ENCODE data around the gene NMNAT2. TPM values are rescaled to one million over a fixed set of nuclear protein-coding genes. Genes with fewer than 3 reads are reported as not detected.

Gene NMNAT2
- total RNA-seq, 1 donor from 2014 or later: 0.50 TPM

- Mint-ChIP-seq H3K4me3 (ENCODE audit: unreplicated experiment) (no peak overlapping the region), H3K27me3 (ENCODE audit: low read depth, unreplicated experiment) (peaks cover 11% of the 10 kb centered on the region), H3K4me1 (ENCODE audit: low read depth, unreplicated experiment) (peaks cover 22% of the 10 kb centered on the region), H3K36me3 (ENCODE audit: low read depth, unreplicated experiment) (no peaks in the 10 kb centered on the region), H3K9me3 (ENCODE audit: unreplicated experiment) (no peaks in the 10 kb centered on the region), H3K27ac (ENCODE audit: unreplicated experiment) (no peak overlapping the region)
- no peak for TF ChIP-seq EZH2 (IDR thresholded peaks at IDR 0.05; ENCODE audit: insufficient read depth, low read length)
- TF ChIP-seq CTCF (IDR thresholded peaks at IDR 0.05; ENCODE audit: insufficient read depth, low read depth, low read length): no peak
- no peak overlapping the region for H3K4me2 ChIP-seq (ENCODE audit: low read length)
- H3K27me3 ChIP-seq (ENCODE audit: insufficient read depth, low read length): no peaks in the 10 kb centered on the region
- FAIRE-seq: no peak
- H3K79me2 ChIP-seq (ENCODE audit: insufficient read depth, low read length): no peaks in the 10 kb centered on the region
- H4K20me1 ChIP-seq (ENCODE audit: insufficient read depth, low read length): no peaks in the 10 kb centered on the region
- H3K9me3 ChIP-seq (ENCODE audit: insufficient read depth, low read depth, low read length): no peaks in the 10 kb centered on the region
- H3K27ac ChIP-seq (ENCODE audit: low read depth, low read length): no peak overlapping the region
- H2AFZ ChIP-seq (ENCODE audit: low read depth, low read length): no peak overlapping the region
- no peak for DNase-seq (ENCODE audit: low read depth)
- no peak overlapping the region for H3K9ac ChIP-seq (ENCODE audit: low read length)
- H3K4me1 ChIP-seq (ENCODE audit: insufficient read depth, low read length): peaks cover 29% of the 10 kb centered on the region
- H3K4me3 ChIP-seq (ENCODE audit: insufficient read depth, low read depth, low read length): no peak overlapping the region
- no peaks in the 10 kb centered on the region for H3K36me3 ChIP-seq (ENCODE audit: insufficient read depth, low read length)
Measured at GRCh38 chr1:183281039-183281438, 137.1 kb downstream of the NMNAT2 start.

GRCh38 chr1:183279835-183280234, 138.3 kb downstream of the NMNAT2 start:
- peak overlapping the region; percentile 76 for H3K9ac ChIP-seq (ENCODE audit: low read length)
- H3K27me3 ChIP-seq (ENCODE audit: insufficient read depth, low read length): no peaks in the 10 kb centered on the region
- H3K4me1 Mint-ChIP-seq (ENCODE audit: low read depth, unreplicated experiment): peaks cover 22% of the 10 kb centered on the region
- no peak overlapping the region for H3K4me3 ChIP-seq (ENCODE audit: insufficient read depth, low read depth, low read length)
- H3K9me3 Mint-ChIP-seq (ENCODE audit: unreplicated experiment): no peaks in the 10 kb centered on the region
- peaks cover 29% of the 10 kb centered on the region for H3K4me1 ChIP-seq (ENCODE audit: insufficient read depth, low read length)
- H3K79me2 ChIP-seq (ENCODE audit: insufficient read depth, low read length): no peaks in the 10 kb centered on the region
- peaks cover 11% of the 10 kb centered on the region for H3K27me3 Mint-ChIP-seq (ENCODE audit: low read depth, unreplicated experiment)
- no peak for TF ChIP-seq EZH2 (IDR thresholded peaks at IDR 0.05; ENCODE audit: insufficient read depth, low read length)
- no peak for TF ChIP-seq CTCF (IDR thresholded peaks at IDR 0.05; ENCODE audit: insufficient read depth, low read depth, low read length)
- H3K27ac ChIP-seq (ENCODE audit: low read depth, low read length): peak overlapping the region; percentile 96
- peak overlapping the region; percentile 69 for H2AFZ ChIP-seq (ENCODE audit: low read depth, low read length)
- peak overlapping the region; percentile 28 for H3K27ac Mint-ChIP-seq (ENCODE audit: unreplicated experiment)
- no peaks in the 10 kb centered on the region for H4K20me1 ChIP-seq (ENCODE audit: insufficient read depth, low read length)
- no peak for FAIRE-seq
- H3K36me3 Mint-ChIP-seq (ENCODE audit: low read depth, unreplicated experiment): no peaks in the 10 kb centered on the region
- peak overlapping the region; percentile 70 for H3K4me2 ChIP-seq (ENCODE audit: low read length)
- no peaks in the 10 kb centered on the region for H3K9me3 ChIP-seq (ENCODE audit: insufficient read depth, low read depth, low read length)
- no peaks in the 10 kb centered on the region for H3K36me3 ChIP-seq (ENCODE audit: insufficient read depth, low read length)
- no peak overlapping the region for H3K4me3 Mint-ChIP-seq (ENCODE audit: unreplicated experiment)
- DNase-seq (ENCODE audit: low read depth): peak; percentile 78

GRCh38 chr1:183278739-183279591, 139.2 kb downstream of the NMNAT2 start:
- no peak overlapping the region for H3K4me3 Mint-ChIP-seq (ENCODE audit: unreplicated experiment)
- peak; percentile 87 for DNase-seq (ENCODE audit: low read depth)
- no peaks in the 10 kb centered on the region for H3K9me3 Mint-ChIP-seq (ENCODE audit: unreplicated experiment)
- Histone ChIP-seq H3K27ac (ENCODE audit: low read depth, low read length) (peak overlapping the region; percentile 96), H3K36me3 (ENCODE audit: insufficient read depth, low read length) (no peaks in the 10 kb centered on the region), H3K4me1 (ENCODE audit: insufficient read depth, low read length) (peaks cover 29% of the 10 kb centered on the region), H3K79me2 (ENCODE audit: insufficient read depth, low read length) (no peaks in the 10 kb centered on the region), H3K4me3 (ENCODE audit: insufficient read depth, low read depth, low read length) (no peak overlapping the region), H3K9ac (ENCODE audit: low read length) (peak overlapping the region; percentile 76), H2AFZ (ENCODE audit: low read depth, low read length) (peak overlapping the region; percentile 69), H3K9me3 (ENCODE audit: insufficient read depth, low read depth, low read length) (no peaks in the 10 kb centered on the region), H4K20me1 (ENCODE audit: insufficient read depth, low read length) (no peaks in the 10 kb centered on the region), H3K4me2 (ENCODE audit: low read length) (peak overlapping the region; percentile 70), H3K27me3 (ENCODE audit: insufficient read depth, low read length) (no peaks in the 10 kb centered on the region)
- peaks cover 6% of the 10 kb centered on the region for H3K27me3 Mint-ChIP-seq (ENCODE audit: low read depth, unreplicated experiment)
- FAIRE-seq: peak; percentile 39
- H3K4me1 Mint-ChIP-seq (ENCODE audit: low read depth, unreplicated experiment): peaks cover 22% of the 10 kb centered on the region
- TF ChIP-seq CTCF (IDR thresholded peaks at IDR 0.05; ENCODE audit: insufficient read depth, low read depth, low read length): no peak
- no peak for TF ChIP-seq EZH2 (IDR thresholded peaks at IDR 0.05; ENCODE audit: insufficient read depth, low read length)
- H3K27ac Mint-ChIP-seq (ENCODE audit: unreplicated experiment): peak overlapping the region; percentile 79
- no peaks in the 10 kb centered on the region for H3K36me3 Mint-ChIP-seq (ENCODE audit: low read depth, unreplicated experiment)
